HepG2 (cell line): Measurements from ENCODE around the gene BMP2K. TPM values are rescaled to one million over a fixed set of nuclear protein-coding genes. Genes with fewer than 3 reads are reported as not detected.

Source experiments
- ATAC-seq: fragments of 200-7000 bp; cut with Tn5 transposase; 3 replicates; pipeline ENCODE4 v1.9.1; 2020; ENCODE audit warnings: mild to moderate bottlenecking, moderate library complexity
- BruUV-seq: library from RNA; stranded (reverse); fragments of 400-500 nt; replicated peaks from 2 replicates; lab custom pipeline; 2021; lab: Mats Ljungman, UMichigan
- CTCF ChIA-PET: fragments of 300-600 bp; formaldehyde crosslinking; extraction: SDS; loops from one replicate; lab custom pipeline; 2021; ENCODE audit warnings: low total read pairs, inconsistent platforms, low intra/inter-chr PET ratio; lab: Yijun Ruan, JAX
- POLR2A ChIA-PET: fragments of 350-600 bp; sonication (Branson Sonifier 250); formaldehyde crosslinking; loops from one replicate; lab custom pipeline; 2020; ENCODE audit warnings: antibody characterized with exemption, inconsistent platforms; lab: Yijun Ruan, JAX
- DNase-seq: peaks from one replicate; pipeline ENCODE4 v3.0.0-alpha.2; 2015; ENCODE audit warnings: low spot score
- FAIRE-seq: peaks from 3 replicates; lab custom pipeline; 2011; peaks lifted over from hg19 to GRCh38; lab: Jason Lieb, UNC
- H2AFZ ChIP-seq: one replicate; pipeline ENCODE4 v1.6.1; 2011; ENCODE audit warnings: low read length, inconsistent platforms
- H3K27ac ChIP-seq: fragments of 300-600 bp; 3 replicates; pipeline ENCODE4 v1.8.0; 2011; ENCODE audit warnings: mixed run types, mild to moderate bottlenecking, mixed read lengths, low read length, inconsistent platforms; ENCODE audit not compliant: insufficient read depth; ENCODE audit errors: extremely low read length
- H3K27me3 ChIP-seq, 2 experiments: fragments of 200-600 bp in 1 of 2; 2 replicates in 1 of 2; 3 replicates in 1 of 2; pipeline versions ENCODE4 v1.6.0 to v1.8.0; 2011; ENCODE audit warnings: low read length in 2 of 2, mild to moderate bottlenecking in 2 of 2, moderate library complexity in 2 of 2, inconsistent platforms in 1 of 2; ENCODE audit not compliant: insufficient read depth in 2 of 2, control insufficient read depth in 1 of 2
- H3K36me3 ChIP-seq, 2 experiments: fragments of 200-600 bp in 1 of 2; replicated peaks in 1 of 2; 2 replicates in 1 of 2; 3 replicates in 1 of 2; pipeline versions ENCODE4 v1.5.1 to v1.8.0; 2011; ENCODE audit warnings: low read length in 2 of 2, inconsistent platforms in 1 of 2; ENCODE audit not compliant: insufficient read depth in 2 of 2, control insufficient read depth in 1 of 2
- H3K4me1 ChIP-seq: 2 replicates; pipeline ENCODE4 v1.5.1; 2012; ENCODE audit warnings: low read length, inconsistent platforms; ENCODE audit not compliant: insufficient read depth
- H3K4me2 ChIP-seq: 2 replicates; pipeline ENCODE4 v1.6.0; 2011; ENCODE audit warnings: low read depth, low read length, inconsistent platforms
- H3K4me3 ChIP-seq, 3 experiments: fragments of 200-600 bp in 1 of 3; sonication (generic), shearing (Covaris generic) in 1 of 3; replicated peaks in 1 of 3; 2 replicates each; pipeline ENCODE4 v1.5.1; 2011 to 2016; ENCODE audit warnings: low read length in 3 of 3, inconsistent platforms in 2 of 3, low read depth in 2 of 3, mild to moderate bottlenecking in 2 of 3, control low read depth in 1 of 3, mixed read lengths in 1 of 3; ENCODE audit not compliant: insufficient read depth in 1 of 3
- H3K79me2 ChIP-seq: one replicate; pipeline ENCODE4 v1.6.1; 2011; ENCODE audit warnings: low read length, inconsistent platforms; ENCODE audit not compliant: insufficient read depth
- H3K9ac ChIP-seq: 2 replicates; pipeline ENCODE4 v1.6.0; 2011; ENCODE audit warnings: mild to moderate bottlenecking, low read depth, low read length, inconsistent platforms; ENCODE audit not compliant: insufficient read depth
- H3K9me3 ChIP-seq: 2 replicates; pipeline ENCODE4 v1.5.1; 2012; ENCODE audit warnings: mild to moderate bottlenecking, low read length
- H4K20me1 ChIP-seq: 2 replicates; pipeline ENCODE4 v1.6.0; 2011; ENCODE audit warnings: inconsistent platforms, mild to moderate bottlenecking, low read length, moderate library complexity; ENCODE audit not compliant: insufficient read depth
- CBX2 ChIP-seq, 2 experiments: fragments of 200-600 bp in 1 of 2; sonication (generic); formaldehyde crosslinking in 1 of 2; IDR thresholded peaks; 2 replicates each; pipeline versions ENCODE4 v1.7.0 to v1.8.1; 2018 to 2022; ENCODE audit warnings: low read depth in 2 of 2, low read length in 1 of 2, mild to moderate bottlenecking in 1 of 2, missing genetic modification reagents in 1 of 2
- EED ChIP-seq: sonication (generic); formaldehyde crosslinking; IDR thresholded peaks from 2 replicates; pipeline ENCODE4 v1.5.0; 2020; ENCODE audit warnings: mild to moderate bottlenecking, missing genetic modification reagents
- HCFC1 ChIP-seq: fragments of 150-350 bp; IDR thresholded peaks from 2 replicates; pipeline ENCODE4 v1.6.1; 2014; ENCODE audit warnings: low read depth, low read length
- HIVEP1 ChIP-seq: sonication (generic); formaldehyde crosslinking; IDR thresholded peaks from 2 replicates; pipeline ENCODE4 v1.4.0; 2020; ENCODE audit warnings: mild to moderate bottlenecking, missing genetic modification reagents
- KLF12 ChIP-seq: sonication (generic); formaldehyde crosslinking; IDR thresholded peaks from 2 replicates; pipeline ENCODE4 v1.4.0; 2020; ENCODE audit warnings: missing genetic modification reagents, borderline replicate concordance
- MIER3 ChIP-seq: IDR thresholded peaks from 2 replicates; pipeline ENCODE4 v1.6.1; 2016; ENCODE audit warnings: missing compliant biosample characterization, borderline replicate concordance
- RAD21 ChIP-seq: fragments of 450-650 bp; formaldehyde crosslinking; IDR thresholded peaks from 2 replicates; pipeline ENCODE4 v1.5.0; 2020; ENCODE audit warnings: mild to moderate bottlenecking
- RBFOX2 ChIP-seq: fragments of 200-400 bp; formaldehyde crosslinking; IDR thresholded peaks from 2 replicates; pipeline ENCODE4 v1.6.1; 2017; ENCODE audit warnings: low read depth, mild to moderate bottlenecking, low read length
- TBX3 ChIP-seq: fragments of 450-650 bp; IDR thresholded peaks from 2 replicates; pipeline ENCODE4 v1.6.1; 2017; ENCODE audit warnings: antibody characterized with exemption, mild to moderate bottlenecking, inconsistent platforms, borderline replicate concordance
- ZFP36L2 ChIP-seq: sonication (generic); formaldehyde crosslinking; IDR thresholded peaks from 2 replicates; pipeline ENCODE4 v1.4.0; 2020; ENCODE audit warnings: missing genetic modification reagents
- ZFP82 ChIP-seq: sonication (generic); formaldehyde crosslinking; IDR thresholded peaks from 2 replicates; pipeline ENCODE4 v1.5.1; 2020; ENCODE audit warnings: mild to moderate bottlenecking, missing genetic modification reagents, borderline replicate concordance
- ZMYM2 ChIP-seq: sonication (generic); formaldehyde crosslinking; IDR thresholded peaks from 2 replicates; pipeline ENCODE4 v1.8.0; 2022; ENCODE audit warnings: mild to moderate bottlenecking, missing genetic modification reagents
- ZNF382 ChIP-seq: sonication (generic); formaldehyde crosslinking; IDR thresholded peaks from 2 replicates; pipeline ENCODE4 v1.5.0; 2020; ENCODE audit warnings: missing genetic modification reagents, mild to moderate bottlenecking, borderline replicate concordance
- ZNF775 ChIP-seq: sonication (generic); formaldehyde crosslinking; IDR thresholded peaks from 2 replicates; pipeline ENCODE4 v1.4.0; 2020; ENCODE audit warnings: missing genetic modification reagents, mild to moderate bottlenecking, moderate library complexity, borderline replicate concordance
- whole genome bisulfite sequencing: methylation state at CpG from one replicate; pipeline ENCODE4 v1.1.6; 2017; ENCODE audit warnings: low lambda C conversion rate; 5-methylcytosine and 5-hydroxymethylcytosine counted together
- in situ Hi-C: cut with HindIII; loops from 2 replicates; pipeline ENCODE4 v1.10.0; 2017; ENCODE audit warnings: low pct_unique_long_range_greater_than_20kb; ENCODE audit not compliant: extremely low pct_ligation_motif_present
- intact Hi-C: fragments of 100-400 bp; cut with micrococcal nuclease; formaldehyde crosslinking; loops from one replicate; pipeline ENCODE4 v1.10.0; 2022; ENCODE audit not compliant: unreplicated experiment
- polyA plus RNA-seq, 8 experiments: library from polyadenylated mRNA; depleted of rRNA in 3 of 8; stranded (reverse) in 7 of 8; unstranded in 1 of 8; fragments of >200 nt; fragmentation: Illumina TruSeq in 4 of 8; extraction: Trizol in 4 of 8; gene quantifications; 2 replicates each; pipeline versions ENCODE4 v1.2.1 to v1.2.3, GENCODE V29; 2011 to 2016; ENCODE audit warnings: low read depth in 4 of 8, missing spikeins in 1 of 8, mixed read lengths in 1 of 8; ENCODE audit not compliant: insufficient read depth in 1 of 8
- total RNA-seq, 5 experiments: library from RNA; depleted of rRNA; stranded (reverse); fragments of >200 nt; fragmentation: Illumina TruSeq; extraction: Trizol; gene quantifications; 2 replicates each; pipeline ENCODE4 v1.2.3, GENCODE V29; 2016; ENCODE audit warnings: low read depth in 1 of 5
- TF ChIP-seq, protein P1 (sequence below): sonication (generic); formaldehyde crosslinking; IDR thresholded peaks from 2 replicates; pipeline ENCODE4 v1.4.0; 2020; ENCODE audit warnings: missing genetic modification reagents; ENCODE audit errors: not compliant biosample characterization
- TF ChIP-seq, protein P2 (sequence below): sonication (generic); formaldehyde crosslinking; IDR thresholded peaks from 2 replicates; pipeline ENCODE4 v1.8.0; 2022; ENCODE audit warnings: mild to moderate bottlenecking, missing genetic modification reagents, borderline replicate concordance

Gene BMP2K
- total and polyA plus RNA-seq, 2 of the 13 experiments (the other 11 are each of a cell fraction or from before 2014, with no cell fraction given) = 8.6 to 15.2 TPM

DNA sequence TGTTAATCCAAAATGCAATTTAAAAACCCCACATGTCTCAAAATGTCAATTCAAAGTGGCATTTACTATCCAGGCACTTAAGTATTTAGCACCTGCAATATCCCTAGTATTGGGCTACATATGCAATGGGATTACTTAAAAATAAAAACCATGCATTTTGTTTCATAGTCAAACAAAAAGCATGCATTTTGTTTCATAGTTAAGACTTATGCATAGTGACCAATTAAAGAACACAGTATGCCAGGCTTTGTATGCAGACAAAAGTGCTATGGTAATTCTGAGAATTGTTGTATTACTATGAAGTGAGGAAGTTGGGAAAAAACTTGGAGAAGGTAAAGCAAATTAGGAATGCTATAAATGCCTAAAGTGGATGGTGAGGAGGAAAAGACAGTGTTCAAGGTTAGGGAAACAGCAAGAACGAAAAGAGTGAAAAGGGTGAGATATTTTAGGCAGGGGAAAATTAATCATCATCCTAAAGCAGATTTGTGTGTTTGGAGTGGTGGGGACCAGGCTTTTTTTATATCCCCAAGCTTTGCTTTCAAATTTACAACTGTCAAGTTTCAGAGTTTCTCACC is 10.6 kb upstream of the BMP2K start:
- in situ Hi-C loops (no loop called here), intact Hi-C loops (no loop called here)
- H3K4me3 ChIP-seq = no peak overlapping the region
- H3K79me2 ChIP-seq = no peaks in the 10 kb centered on the region
- BruUV-seq = no TSS peak
- H4K20me1 ChIP-seq = no peaks in the 10 kb centered on the region
- no peak overlapping the region for H2AFZ ChIP-seq
- peaks cover 0 to 1% of the 10 kb centered on the region in 2 experiments; a peak in 1 of 5 replicates for H3K27me3 ChIP-seq
- ChIA-PET POLR2A (no interaction called here), CTCF (no interaction called here)
- FAIRE-seq (no peak), DNase-seq (no peak), ATAC-seq (no peak)
- H3K27ac ChIP-seq = no peak overlapping the region
- TF ChIP-seq ZFP36L2 (CRISPR knock-in tag) = no peak
- no peaks in the 10 kb centered on the region for H3K9me3 ChIP-seq
- no peaks in the 10 kb centered on the region for H3K36me3 ChIP-seq
- no peaks in the 10 kb centered on the region for H3K4me1 ChIP-seq
- 0% methylated on average over 1 of the region's 1 CpG for WGBS
- H3K4me2 ChIP-seq = no peak overlapping the region
- H3K9ac ChIP-seq = no peak overlapping the region

DNA sequence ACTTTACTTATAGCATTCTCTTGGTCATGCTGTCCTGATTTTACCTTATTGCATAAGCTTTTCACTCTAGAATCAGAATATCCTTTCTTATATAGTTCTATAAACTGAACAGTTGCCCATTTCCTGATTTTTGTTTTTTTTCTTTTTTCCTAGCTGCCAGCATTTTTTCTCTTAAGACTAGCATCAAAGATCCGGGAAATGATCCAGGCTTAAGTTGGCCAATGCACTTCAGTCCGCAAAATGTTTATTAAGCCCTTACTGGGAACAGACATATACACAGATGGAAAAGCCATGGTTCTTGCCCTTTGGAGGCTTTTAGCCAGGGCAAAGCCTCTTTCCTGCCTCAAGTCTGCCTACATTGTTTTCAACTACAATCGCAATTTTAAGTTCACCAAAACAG is 10.1 kb upstream of the BMP2K start:
- CTCF ChIA-PET = no interaction called here
- Histone ChIP-seq H3K27ac (no peak overlapping the region), H3K4me2 (no peak overlapping the region), H3K9me3 (no peaks in the 10 kb centered on the region), H3K27me3 (peaks cover 0 to 1% of the 10 kb centered on the region in 2 experiments; a peak in 1 of 5 replicates), H3K79me2 (no peaks in the 10 kb centered on the region), H3K36me3 (no peaks in the 10 kb centered on the region), H3K4me3 (no peak overlapping the region), H3K4me1 (no peaks in the 10 kb centered on the region), H2AFZ (no peak overlapping the region), H3K9ac (no peak overlapping the region), H4K20me1 (no peaks in the 10 kb centered on the region)
- no peak for DNase-seq
- no peak for ATAC-seq
- no TSS peak for BruUV-seq
- in situ Hi-C loops = no loop called here
- WGBS = 37% methylated on average over 3 of the region's 3 CpGs
- no peak for FAIRE-seq
- intact Hi-C loops = no loop called here
- POLR2A ChIA-PET = no interaction called here
- TF ChIP-seq TBX3 (no peak), HIVEP1 (CRISPR knock-in tag) (no peak), KLF12 (no peak), CBX2 (IDR thresholded peaks at IDR 0.05; ENCODE audit: low read depth, low read length) (no peak), CBX2 (CRISPR knock-in tag; IDR thresholded peaks at IDR 0.05; ENCODE audit: low read depth) (no peak), ZFP82 (no peak), ZNF775 (CRISPR knock-in tag) (no peak), ZMYM2 (CRISPR knock-in tag) (no peak), MIER3 (CRISPR knock-in tag) (no peak), RBFOX2 (no peak), HCFC1 (no peak), ZNF382 (no peak), EED (CRISPR knock-in tag) (no peak), RAD21 (CRISPR knock-in tag) (no peak)
- TF ChIP-seq, protein P1, sequence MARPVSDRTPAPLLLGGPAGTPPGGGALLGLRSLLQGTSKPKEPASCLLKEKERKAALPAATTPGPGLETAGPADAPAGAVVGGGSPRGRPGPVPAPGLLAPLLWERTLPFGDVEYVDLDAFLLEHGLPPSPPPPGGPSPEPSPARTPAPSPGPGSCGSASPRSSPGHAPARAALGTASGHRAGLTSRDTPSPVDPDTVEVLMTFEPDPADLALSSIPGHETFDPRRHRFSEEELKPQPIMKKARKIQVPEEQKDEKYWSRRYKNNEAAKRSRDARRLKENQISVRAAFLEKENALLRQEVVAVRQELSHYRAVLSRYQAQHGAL (CRISPR knock-in tag) = no peak
- TF ChIP-seq, protein P2, sequence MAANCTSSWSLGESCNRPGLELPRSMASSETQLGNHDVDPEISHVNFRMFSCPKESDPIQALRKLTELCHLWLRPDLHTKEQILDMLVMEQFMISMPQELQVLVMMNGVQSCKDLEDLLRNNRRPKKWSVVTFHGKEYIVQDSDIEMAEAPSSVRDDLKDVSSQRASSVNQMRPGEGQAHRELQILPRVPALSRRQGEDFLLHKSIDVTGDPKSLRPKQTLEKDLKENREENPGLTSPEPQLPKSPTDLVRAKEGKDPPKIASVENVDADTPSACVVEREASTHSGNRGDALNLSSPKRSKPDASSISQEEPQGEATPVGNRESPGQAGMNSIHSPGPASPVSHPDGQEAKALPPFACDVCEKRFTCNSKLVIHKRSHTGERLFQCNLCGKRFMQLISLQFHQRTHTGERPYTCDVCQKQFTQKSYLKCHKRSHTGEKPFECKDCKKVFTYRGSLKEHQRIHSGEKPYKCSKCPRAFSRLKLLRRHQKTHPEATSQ = no peak
